SK-N-MC (cell line): Measurements from ENCODE around the gene PLAGL2.

ENCODE experiments used
- EZH2 ChIP-seq: fragments of 200-600 bp; sonication (generic); IDR thresholded peaks from one replicate; pipeline ENCODE4 v1.6.1; 2017; ENCODE audit warnings: antibody characterized with exemption
- POLR2AphosphoS5 ChIP-seq: IDR thresholded peaks from 2 replicates; pipeline ENCODE4 v1.6.1; 2012; ENCODE audit warnings: mild to moderate bottlenecking, low read depth, low read length, borderline replicate concordance

- TF ChIP-seq POLR2AphosphoS5 (no peak), EZH2 (no peak)
These were observed 1.1 kb upstream of the PLAGL2 start for GRCh38 chr20:32208499-32209154.
